Ramos (cell line): ENCODE data around the gene PIEZO2.
"Not testable (repeated sequence)": the region's sequence is repeated elsewhere in the genome, so short reads cannot be mapped to it uniquely, and the experiment has no call there.

Experiments used
- in situ Hi-C: fragments of 300-500 bp; cut with MboI; formaldehyde crosslinking; loops from one replicate; pipeline ENCODE4 v1.14.3; 2022; ENCODE audit warnings: low sequenced_read_pairs; ENCODE audit not compliant: unreplicated experiment

Gene PIEZO2

GRCh38 chr18:11154368-11154989, 5.1 kb upstream of the PIEZO2 start:
- in situ Hi-C loops = loop anchor here (10.0 kb wide), 3 partner anchors 310 to 590 kb away; no protein-coding TSS in a partner anchor

- in situ Hi-C loops = loop anchor here (10.0 kb wide), 3 partner anchors 308 to 588 kb away; no protein-coding TSS in a partner anchor
These were observed 3.7 kb upstream of the PIEZO2 start for GRCh38 chr18:11153097-11153496.

DNA sequence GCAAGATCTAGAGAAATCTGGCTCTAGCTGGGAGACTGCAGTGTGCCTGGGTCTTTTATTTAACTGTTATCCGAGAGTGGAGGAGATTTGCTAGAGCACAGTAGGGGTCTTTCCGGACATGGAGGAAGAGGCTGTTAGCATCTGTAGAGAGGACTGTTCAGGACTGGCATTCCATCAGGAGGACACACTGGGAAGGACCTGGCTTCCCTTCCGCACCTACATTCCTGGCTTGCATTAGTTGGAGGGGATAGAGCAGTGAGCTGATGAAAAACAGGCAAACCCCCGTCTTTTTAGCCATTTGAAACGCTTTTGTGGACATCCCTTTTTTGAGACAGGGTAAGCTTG, 874 bp upstream of the PIEZO2 start:
- in situ Hi-C loops = loop anchor here (10.0 kb wide), 3 partner anchors 305 to 585 kb away; no protein-coding TSS in a partner anchor

- in situ Hi-C loops = no loop called here
These were observed 509 bp downstream of the PIEZO2 start for GRCh38 chr18:11148680-11149440.

- in situ Hi-C loops = no loop called here
These were observed 1.2 kb downstream of the PIEZO2 start for GRCh38 chr18:11147962-11148679.

- in situ Hi-C loops = no loop called here
These were observed 1.9 kb downstream of the PIEZO2 start for GRCh38 chr18:11147371-11147951.

- in situ Hi-C loops = no loop called here
These were observed 2.4 kb downstream of the PIEZO2 start for GRCh38 chr18:11146947-11147345.

DNA sequence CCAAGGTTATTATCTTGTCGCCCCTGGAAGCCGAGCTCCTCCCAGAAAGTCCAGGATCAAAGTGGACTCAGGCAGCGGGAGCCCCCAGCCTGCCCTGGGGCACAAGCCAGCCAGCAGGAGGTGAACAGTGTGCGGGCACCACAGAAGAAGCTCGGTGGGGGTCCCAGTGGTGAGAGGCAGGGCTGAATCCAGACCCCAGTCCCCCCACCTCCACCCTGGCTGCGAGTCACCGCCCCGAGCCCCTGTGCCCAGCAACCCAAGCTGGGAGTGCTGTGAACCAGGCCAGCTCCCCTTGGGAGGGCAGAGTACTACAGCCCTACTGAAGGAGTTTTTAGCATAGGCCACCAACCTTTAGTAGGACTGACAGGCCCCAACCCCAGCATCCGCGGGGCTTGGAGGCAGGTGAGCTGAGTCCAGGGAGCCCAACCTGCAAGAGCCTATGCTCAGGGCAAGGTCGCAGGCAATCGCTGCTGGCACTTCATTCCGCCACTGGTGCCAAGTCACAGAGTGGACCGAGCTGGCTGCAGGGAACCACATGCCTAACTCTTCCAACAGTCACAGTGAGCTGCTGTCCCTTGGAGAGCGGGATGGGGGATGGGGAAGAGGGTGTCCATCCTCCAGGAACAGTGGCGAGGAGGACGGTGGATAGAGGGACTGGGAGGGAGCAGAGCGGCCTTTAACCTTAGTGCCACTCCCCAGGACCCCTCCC, 3.0 kb downstream of the PIEZO2 start:
- in situ Hi-C loops = no loop called here

GRCh38 chr18:11145413-11146191, 3.8 kb downstream of the PIEZO2 start:
- in situ Hi-C loops = no loop called here

DNA sequence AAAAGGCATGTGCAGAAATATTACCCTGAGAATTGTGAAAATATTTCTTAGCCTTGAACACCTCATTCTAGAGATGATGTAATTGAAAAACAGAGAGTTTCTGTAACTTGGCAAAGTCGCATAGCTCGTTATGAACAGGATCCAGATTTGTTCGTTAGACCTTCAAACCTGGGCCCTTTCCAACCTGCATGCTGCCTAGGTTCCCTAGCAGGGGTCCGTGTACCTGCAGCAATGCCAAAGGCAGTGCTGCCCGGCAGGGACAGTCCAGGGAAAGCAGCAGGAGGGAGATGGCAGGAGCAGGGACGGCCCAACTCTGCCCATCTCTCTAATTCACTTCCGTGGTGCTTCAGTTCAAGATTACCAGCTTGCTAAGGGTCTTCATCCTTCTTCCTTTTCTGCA, 12.0 kb downstream of the PIEZO2 start:
- in situ Hi-C loops = no loop called here

DNA sequence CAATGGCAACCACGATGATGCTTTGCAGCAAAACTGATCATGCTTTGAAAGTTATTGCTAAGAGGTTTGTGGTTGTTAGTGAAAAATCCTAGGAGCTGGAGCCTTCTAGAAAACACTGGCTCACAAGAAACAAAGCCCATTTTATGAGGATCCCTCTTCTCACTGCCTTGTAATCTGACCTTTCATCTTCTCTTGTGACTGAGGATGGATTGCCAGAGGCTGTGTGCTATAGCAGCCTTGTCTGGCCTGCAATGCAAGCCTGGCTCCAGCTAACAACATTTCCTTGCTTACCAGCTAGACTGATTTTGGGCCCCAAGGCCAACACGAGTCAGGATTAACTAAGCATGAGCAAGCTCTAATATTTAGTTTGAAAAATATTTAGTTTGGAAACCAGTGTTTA, 13.1 kb downstream of the PIEZO2 start:
- in situ Hi-C loops = no loop called here

GRCh38 chr18:11134940-11135339, 14.4 kb downstream of the PIEZO2 start:
- in situ Hi-C loops = no loop called here

GRCh38 chr18:11129059-11129458, 20.3 kb downstream of the PIEZO2 start:
- in situ Hi-C loops = not testable (repeated sequence)

- in situ Hi-C loops = no loop called here
These were observed 23.7 kb downstream of the PIEZO2 start for GRCh38 chr18:11125492-11126315.

DNA sequence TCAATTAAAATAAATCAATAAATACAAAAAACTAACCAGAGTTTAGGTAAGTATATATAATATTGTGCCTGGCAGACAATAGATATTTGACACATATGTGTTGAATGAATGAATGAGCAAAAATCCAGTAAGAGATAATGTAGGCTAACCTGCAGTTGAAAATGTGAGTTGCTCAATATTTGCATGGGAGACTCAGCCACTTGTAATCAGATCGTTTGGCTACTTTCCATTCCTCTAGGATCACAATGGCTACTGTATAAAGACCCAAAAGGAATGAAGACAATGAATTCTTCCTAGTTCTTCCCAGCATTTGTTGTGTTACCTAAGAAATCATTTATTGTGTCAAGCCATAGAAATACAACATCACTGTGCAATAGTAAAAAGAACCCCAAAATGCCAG, 25.3 kb downstream of the PIEZO2 start:
- in situ Hi-C loops = no loop called here

- in situ Hi-C loops = no loop called here
These were observed 27.9 kb downstream of the PIEZO2 start for GRCh38 chr18:11121443-11121849.

- in situ Hi-C loops = no loop called here
These were observed 29.3 kb downstream of the PIEZO2 start for GRCh38 chr18:11119959-11120587.

DNA sequence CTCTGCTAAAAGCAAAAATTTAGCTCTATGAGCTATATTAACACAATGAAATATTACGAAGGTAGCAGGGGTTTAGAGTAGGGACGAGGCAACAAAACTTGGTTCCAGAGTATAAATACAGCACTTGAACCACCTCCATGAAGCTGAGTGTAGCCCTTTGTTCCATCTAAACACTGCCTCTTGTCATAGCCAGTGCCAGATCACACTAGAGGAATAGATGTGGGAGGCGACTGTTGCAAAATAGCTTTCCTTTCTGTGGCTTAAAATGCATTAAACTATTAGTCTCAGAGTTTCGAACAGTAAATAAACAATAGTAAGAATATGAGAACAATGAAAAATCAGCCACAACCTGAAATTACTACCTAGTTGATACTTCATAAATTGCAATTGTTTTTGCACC, 29.8 kb downstream of the PIEZO2 start:
- in situ Hi-C loops = no loop called here
